ENCODE data around the gene FBLN1. TPM values are rescaled to one million over a fixed set of nuclear protein-coding genes. Genes with fewer than 3 reads are reported as not detected.

Gene FBLN1
- polyA plus RNA-seq, 3 donors = 0.03 to 0.17 TPM; not detected in 1

- no peaks in the 10 kb centered on the region for H4K20me1 ChIP-seq (ENCODE audit: insufficient read depth, low read length)
- Mint-ChIP-seq H3K4me3 (no peak overlapping the region), H3K27me3 (ENCODE audit: low read depth in 3 of 3) (peaks cover 29 to 53% (median 52%) of the 10 kb centered on the region in 3 donors), H3K4me1 (peaks cover 45% of the 10 kb centered on the region), H3K36me3 (peaks cover 4 to 7% of the 10 kb centered on the region in 2 donors), H3K9me3 (peaks cover 0 to 3% (median 0%) of the 10 kb centered on the region in 7 donors), H3K27ac (peak overlapping the region in 4 of 7 donors; percentile 3 to 82 (median 39))
- no peak for DNase-seq
- H3K79me2 ChIP-seq (ENCODE audit: insufficient read depth, low read length) = no peaks in the 10 kb centered on the region
- H2AFZ ChIP-seq (ENCODE audit: insufficient read depth, low read depth, low read length, poor library complexity, severe bottlenecking) = peak overlapping the region; percentile 77
- H3K4me3 ChIP-seq (replicated peaks in 1 of 3; ENCODE audit: low read depth in 2 of 3, low read length in 3 of 3) = no peak overlapping the region
- H3K9ac ChIP-seq (ENCODE audit: insufficient read depth, low read length, poor library complexity, severe bottlenecking) = no peak overlapping the region
- 88% methylated on average over 4 of the region's 7 CpGs for WGBS (ENCODE audit: insufficient coverage)
- peaks cover 4 to 33% of the 10 kb centered on the region in 2 donors for H3K27me3 ChIP-seq (ENCODE audit: control insufficient read depth in 2 of 2, insufficient read depth in 2 of 2, low read length in 2 of 2)
- no peak overlapping the region for H3K27ac ChIP-seq (ENCODE audit: low read depth in 1 of 2, low read length in 2 of 2)
- TF ChIP-seq CTCF (IDR thresholded peaks at IDR 0.05) = no peak
- intact Hi-C loops (cut with micrococcal nuclease) = loop anchor here in 1 of 2 donors (10.0 kb wide), 1 partner anchor 474 kb away; no protein-coding TSS in a partner anchor
- H3K4me2 ChIP-seq (replicated peaks; ENCODE audit: extremely low read depth, low read length, poor library complexity, severe bottlenecking) = no peak overlapping the region
- H3K9me3 ChIP-seq (replicated peaks in 1 of 2; ENCODE audit: control insufficient read depth in 1 of 2, insufficient read depth in 1 of 2, low read length in 2 of 2) = no peaks in the 10 kb centered on the region
- no peaks in the 10 kb centered on the region for H3K36me3 ChIP-seq (replicated peaks in 1 of 2; ENCODE audit: control insufficient read depth in 1 of 2, insufficient read depth in 2 of 2, low read length in 2 of 2)
- H3K4me1 ChIP-seq (ENCODE audit: control insufficient read depth in 1 of 2, insufficient read depth in 2 of 2, low read length in 2 of 2) = peaks cover 26 to 43% of the 10 kb centered on the region in 2 donors
These were observed 137.7 kb downstream of the FBLN1 start for GRCh38 chr22:45640291-45640940.

GRCh38 chr22:45640941-45641621 is 138.4 kb downstream of the FBLN1 start:
- H3K4me1 ChIP-seq (ENCODE audit: control insufficient read depth in 1 of 2, insufficient read depth in 2 of 2, low read length in 2 of 2) = peaks cover 27 to 49% of the 10 kb centered on the region in 2 donors
- Mint-ChIP-seq H3K27ac (peak overlapping the region in 1 of 7 donors; percentile 82), H3K9me3 (peaks cover 0 to 3% (median 0%) of the 10 kb centered on the region in 7 donors), H3K36me3 (peaks cover 4 to 7% of the 10 kb centered on the region in 2 donors), H3K4me1 (peaks cover 48% of the 10 kb centered on the region), H3K4me3 (peak overlapping the region in 1 of 2 donors; percentile 57), H3K27me3 (ENCODE audit: low read depth in 3 of 3) (peaks cover 33 to 54% (median 54%) of the 10 kb centered on the region in 3 donors)
- no peak for DNase-seq
- no peak overlapping the region for H2AFZ ChIP-seq (ENCODE audit: insufficient read depth, low read depth, low read length, poor library complexity, severe bottlenecking)
- H4K20me1 ChIP-seq (ENCODE audit: insufficient read depth, low read length) = no peaks in the 10 kb centered on the region
- TF ChIP-seq CTCF (IDR thresholded peaks at IDR 0.05) = no peak
- H3K27ac ChIP-seq (ENCODE audit: low read depth in 1 of 2, low read length in 2 of 2) = no peak overlapping the region
- H3K9ac ChIP-seq (ENCODE audit: insufficient read depth, low read length, poor library complexity, severe bottlenecking) = no peak overlapping the region
- no peak overlapping the region for H3K4me2 ChIP-seq (replicated peaks; ENCODE audit: extremely low read depth, low read length, poor library complexity, severe bottlenecking)
- H3K36me3 ChIP-seq (replicated peaks in 1 of 2; ENCODE audit: control insufficient read depth in 1 of 2, insufficient read depth in 2 of 2, low read length in 2 of 2) = no peaks in the 10 kb centered on the region
- no peaks in the 10 kb centered on the region for H3K79me2 ChIP-seq (ENCODE audit: insufficient read depth, low read length)
- WGBS (ENCODE audit: insufficient coverage) = 95% methylated on average over 24 of the region's 24 CpGs
- intact Hi-C loops (cut with micrococcal nuclease) = loop anchor here in 1 of 2 donors (10.0 kb wide), 1 partner anchor 474 kb away; no protein-coding TSS in a partner anchor
- H3K27me3 ChIP-seq (ENCODE audit: control insufficient read depth in 2 of 2, insufficient read depth in 2 of 2, low read length in 2 of 2) = peaks cover 4 to 38% of the 10 kb centered on the region in 2 donors
- peaks cover 0 to 1% of the 10 kb centered on the region in 2 donors for H3K9me3 ChIP-seq (replicated peaks in 1 of 2; ENCODE audit: control insufficient read depth in 1 of 2, insufficient read depth in 1 of 2, low read length in 2 of 2)
- H3K4me3 ChIP-seq (replicated peaks in 1 of 3; ENCODE audit: low read depth in 2 of 3, low read length in 3 of 3) = no peak overlapping the region

Measured in CD14-positive monocyte (primary cell).